DMS153 treated with DMSO at 0.1 percent for 48 hours (cell line): ENCODE results near the gene XRCC5.
A peak's percentile ranks its signal among the peaks of the same experiment; 100 is the strongest.

Source experiments
- DNase-seq: peaks from one replicate; lab custom pipeline; 2025; ENCODE audit not compliant: unreplicated experiment; lab: John Stamatoyannopoulos, UW

The XRCC5 gene

GRCh38 chr2:216083464-216084281 lies 25.5 kb upstream of the XRCC5 start:
- no peak for DNase-seq

GRCh38 chr2:216084547-216084946 lies 24.6 kb upstream of the XRCC5 start:
- no peak for DNase-seq

- no peak for DNase-seq
Observed at GRCh38 chr2:216086207-216086893, 22.8 kb upstream of the XRCC5 start.

GRCh38 chr2:216090369-216090786 lies 18.8 kb upstream of the XRCC5 start:
- DNase-seq = no peak

GRCh38 chr2:216092646-216093045 lies 16.5 kb upstream of the XRCC5 start:
- DNase-seq = no peak

GRCh38 chr2:216094701-216095100 lies 14.4 kb upstream of the XRCC5 start:
- no peak for DNase-seq

GRCh38 chr2:216098421-216099334 lies 10.5 kb upstream of the XRCC5 start:
- no peak for DNase-seq

GRCh38 chr2:216101109-216101508 lies 8.0 kb upstream of the XRCC5 start:
- DNase-seq = no peak

- DNase-seq = no peak
Observed at GRCh38 chr2:216103213-216103612, 5.9 kb upstream of the XRCC5 start.

GRCh38 chr2:216104691-216105090 lies 4.5 kb upstream of the XRCC5 start:
- DNase-seq = no peak

- DNase-seq = no peak
Observed at GRCh38 chr2:216107320-216107719, 1.8 kb upstream of the XRCC5 start.

- DNase-seq = no peak
Observed at GRCh38 chr2:216107760-216108159, 1.4 kb upstream of the XRCC5 start.

GRCh38 chr2:216108310-216108966 lies 710 bp upstream of the XRCC5 start:
- DNase-seq = no peak

GRCh38 chr2:216109962-216110614 lies 940 bp downstream of the XRCC5 start:
- DNase-seq = no peak

- DNase-seq = no peak
Observed at GRCh38 chr2:216110620-216111019, 1.5 kb downstream of the XRCC5 start.

- DNase-seq = no peak
Observed at GRCh38 chr2:216111122-216111521, 2.0 kb downstream of the XRCC5 start.

GRCh38 chr2:216112926-216113325 lies 3.8 kb downstream of the XRCC5 start:
- DNase-seq = no peak

- no peak for DNase-seq
Observed at GRCh38 chr2:216113572-216113971, 4.4 kb downstream of the XRCC5 start.

GRCh38 chr2:216114382-216114713 lies 5.2 kb downstream of the XRCC5 start:
- no peak for DNase-seq

- peak; percentile 99 for DNase-seq
Observed at GRCh38 chr2:216114714-216115531, 5.8 kb downstream of the XRCC5 start.
